22Rv1 (cell line): ENCODE data around the gene KIAA1217.

ENCODE experiments used
- CTCF ChIP-seq: fragments of 450-650 bp; IDR thresholded peaks from 2 replicates; pipeline ENCODE4 v1.5.1; 2017; ENCODE audit warnings: mild to moderate bottlenecking
- ZFX ChIP-seq: fragments of 450-650 bp; IDR thresholded peaks from 2 replicates; pipeline ENCODE4 v1.6.1; 2017; ENCODE audit warnings: antibody characterized with exemption, borderline replicate concordance

GRCh38 chr10:24556126-24556749 lies 347.3 kb downstream of the KIAA1217 start:
- TF ChIP-seq CTCF (no peak), ZFX (no peak)
